ENCODE results near the gene APOA1.

The APOA1 gene

DNA sequence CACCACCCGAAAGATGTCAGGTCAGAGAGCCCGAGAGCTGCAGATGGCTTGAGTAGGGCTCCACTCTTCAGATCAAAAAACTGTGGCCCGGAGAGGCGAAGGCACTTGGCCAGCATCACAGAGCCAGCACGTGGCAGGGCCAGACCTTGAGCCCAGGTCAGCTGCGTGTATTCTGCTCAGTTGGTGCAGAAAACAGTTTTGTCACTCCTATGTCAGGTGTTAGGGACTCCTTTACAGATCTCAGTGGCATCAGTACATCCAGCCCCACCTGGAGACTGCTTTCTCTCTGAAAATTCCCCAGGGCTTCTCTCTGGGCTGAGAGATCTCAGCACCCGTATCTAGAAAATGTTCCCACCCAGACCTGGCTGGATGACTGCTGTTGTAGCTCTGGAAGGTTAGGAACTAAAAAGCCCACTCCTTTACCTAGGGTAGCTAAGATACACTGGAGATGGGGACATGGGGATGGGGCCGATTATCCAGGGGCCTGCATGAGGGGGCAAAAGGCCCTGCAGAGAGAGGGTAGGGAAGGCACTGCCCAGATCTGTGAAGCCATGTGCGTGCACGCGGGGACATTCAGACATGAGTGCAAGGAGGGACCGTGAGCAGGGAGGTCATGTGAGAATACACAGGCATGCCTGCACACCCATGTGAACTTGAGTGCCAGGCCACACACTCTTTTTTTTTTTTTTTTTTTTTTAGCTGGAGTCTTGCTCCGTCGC, 3.4 kb downstream of the APOA1 start:
- TF ChIP-seq GATA2 (IDR thresholded peaks at IDR 0.05; ENCODE audit: low read depth, low read length) = no peak
- TF ChIP-seq GATA3 (IDR thresholded peaks at IDR 0.05; ENCODE audit: low read depth, low read length) = no peak

DNA sequence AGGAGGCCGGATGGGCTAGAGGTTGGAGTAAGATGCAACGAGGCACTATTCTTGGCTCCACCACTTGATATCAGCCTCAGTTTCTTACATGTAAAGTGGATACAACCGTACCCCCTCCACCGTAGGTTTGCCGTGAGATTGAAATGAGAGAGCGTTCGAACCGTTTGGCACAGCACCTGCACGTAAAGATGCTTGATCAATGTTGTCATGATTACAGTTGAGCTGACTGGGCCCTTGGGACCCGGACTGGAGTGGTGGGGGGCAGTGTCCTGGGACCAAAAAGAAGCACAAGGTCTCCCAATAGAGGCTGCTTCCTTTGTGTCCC, 4.0 kb downstream of the APOA1 start:
- no peak for TF ChIP-seq GATA2 (IDR thresholded peaks at IDR 0.05; ENCODE audit: low read depth, low read length)
- no peak for TF ChIP-seq GATA3 (IDR thresholded peaks at IDR 0.05; ENCODE audit: low read depth, low read length)

DNA sequence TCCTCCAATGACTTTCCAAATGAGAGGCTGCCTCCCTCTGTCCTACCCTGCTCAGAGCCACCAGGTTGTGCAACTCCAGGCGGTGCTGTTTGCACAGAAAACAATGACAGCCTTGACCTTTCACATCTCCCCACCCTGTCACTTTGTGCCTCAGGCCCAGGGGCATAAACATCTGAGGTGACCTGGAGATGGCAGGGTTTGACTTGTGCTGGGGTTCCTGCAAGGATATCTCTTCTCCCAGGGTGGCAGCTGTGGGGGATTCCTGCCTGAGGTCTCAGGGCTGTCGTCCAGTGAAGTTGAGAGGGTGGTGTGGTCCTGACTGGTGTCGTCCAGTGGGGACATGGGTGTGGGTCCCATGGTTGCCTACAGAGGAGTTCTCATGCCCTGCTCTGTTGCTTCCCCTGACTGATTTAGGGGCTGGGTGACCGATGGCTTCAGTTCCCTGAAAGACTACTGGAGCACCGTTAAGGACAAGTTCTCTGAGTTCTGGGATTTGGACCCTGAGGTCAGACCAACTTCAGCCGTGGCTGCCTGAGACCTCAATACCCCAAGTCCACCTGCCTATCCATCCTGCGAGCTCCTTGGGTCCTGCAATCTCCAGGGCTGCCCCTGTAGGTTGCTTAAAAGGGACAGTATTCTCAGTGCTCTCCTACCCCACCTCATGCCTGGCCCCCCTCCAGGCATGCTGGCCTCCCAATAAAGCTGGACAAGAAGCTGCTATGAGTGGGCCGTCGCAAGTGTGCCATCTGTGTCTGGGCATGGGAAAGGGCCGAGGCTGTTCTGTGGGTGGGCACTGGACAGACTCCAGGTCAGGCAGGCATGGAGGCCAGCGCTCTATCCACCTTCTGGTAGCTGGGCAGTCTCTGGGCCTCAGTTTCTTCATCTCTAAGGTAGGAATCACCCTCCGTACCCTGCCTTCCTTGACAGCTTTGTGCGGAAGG, 4.8 kb downstream of the APOA1 start:
- TF ChIP-seq GATA2 (IDR thresholded peaks at IDR 0.05; ENCODE audit: low read depth, low read length) = no peak
- TF ChIP-seq GATA3 (IDR thresholded peaks at IDR 0.05; ENCODE audit: low read depth, low read length) = no peak

DNA sequence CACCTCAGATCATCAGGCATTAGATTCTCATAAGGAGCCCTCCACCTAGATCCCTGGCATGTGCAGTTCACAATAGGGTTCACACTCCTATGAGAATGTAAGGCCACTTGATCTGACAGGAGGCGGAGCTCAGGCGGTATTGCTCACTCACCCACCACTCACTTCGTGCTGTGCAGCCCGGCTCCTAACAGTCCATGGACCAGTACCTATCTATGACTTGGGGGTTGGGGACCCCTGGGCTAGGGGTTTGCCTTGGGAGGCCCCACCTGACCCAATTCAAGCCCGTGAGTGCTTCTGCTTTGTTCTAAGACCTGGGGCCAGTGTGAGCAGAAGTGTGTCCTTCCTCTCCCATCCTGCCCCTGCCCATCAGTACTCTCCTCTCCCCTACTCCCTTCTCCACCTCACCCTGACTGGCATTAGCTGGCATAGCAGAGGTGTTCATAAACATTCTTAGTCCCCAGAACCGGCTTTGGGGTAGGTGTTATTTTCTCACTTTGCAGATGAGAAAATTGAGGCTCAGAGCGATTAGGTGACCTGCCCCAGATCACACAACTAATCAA, 5.6 kb downstream of the APOA1 start:
- TF ChIP-seq GATA2 (IDR thresholded peaks at IDR 0.05; ENCODE audit: low read depth, low read length) (no peak), GATA3 (IDR thresholded peaks at IDR 0.05; ENCODE audit: low read depth, low read length) (no peak)

DNA sequence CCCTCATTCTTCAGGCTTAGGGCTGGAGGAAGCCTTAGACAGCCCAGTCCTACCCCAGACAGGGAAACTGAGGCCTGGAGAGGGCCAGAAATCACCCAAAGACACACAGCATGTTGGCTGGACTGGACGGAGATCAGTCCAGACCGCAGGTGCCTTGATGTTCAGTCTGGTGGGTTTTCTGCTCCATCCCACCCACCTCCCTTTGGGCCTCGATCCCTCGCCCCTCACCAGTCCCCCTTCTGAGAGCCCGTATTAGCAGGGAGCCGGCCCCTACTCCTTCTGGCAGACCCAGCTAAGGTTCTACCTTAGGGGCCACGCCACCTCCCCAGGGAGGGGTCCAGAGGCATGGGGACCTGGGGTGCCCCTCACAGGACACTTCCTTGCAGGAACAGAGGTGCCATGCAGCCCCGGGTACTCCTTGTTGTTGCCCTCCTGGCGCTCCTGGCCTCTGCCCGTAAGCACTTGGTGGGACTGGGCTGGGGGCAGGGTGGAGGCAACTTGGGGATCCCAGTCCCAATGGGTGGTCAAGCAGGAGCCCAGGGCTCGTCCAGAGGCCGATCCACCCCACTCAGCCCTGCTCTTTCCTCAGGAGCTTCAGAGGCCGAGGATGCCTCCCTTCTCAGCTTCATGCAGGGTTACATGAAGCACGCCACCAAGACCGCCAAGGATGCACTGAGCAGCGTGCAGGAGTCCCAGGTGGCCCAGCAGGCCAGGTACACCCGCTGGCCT, 7.1 kb downstream of the APOA1 start:
- TF ChIP-seq GATA3 (IDR thresholded peaks at IDR 0.05; ENCODE audit: low read depth, low read length) (no peak), GATA2 (IDR thresholded peaks at IDR 0.05; ENCODE audit: low read depth, low read length) (no peak)

DNA sequence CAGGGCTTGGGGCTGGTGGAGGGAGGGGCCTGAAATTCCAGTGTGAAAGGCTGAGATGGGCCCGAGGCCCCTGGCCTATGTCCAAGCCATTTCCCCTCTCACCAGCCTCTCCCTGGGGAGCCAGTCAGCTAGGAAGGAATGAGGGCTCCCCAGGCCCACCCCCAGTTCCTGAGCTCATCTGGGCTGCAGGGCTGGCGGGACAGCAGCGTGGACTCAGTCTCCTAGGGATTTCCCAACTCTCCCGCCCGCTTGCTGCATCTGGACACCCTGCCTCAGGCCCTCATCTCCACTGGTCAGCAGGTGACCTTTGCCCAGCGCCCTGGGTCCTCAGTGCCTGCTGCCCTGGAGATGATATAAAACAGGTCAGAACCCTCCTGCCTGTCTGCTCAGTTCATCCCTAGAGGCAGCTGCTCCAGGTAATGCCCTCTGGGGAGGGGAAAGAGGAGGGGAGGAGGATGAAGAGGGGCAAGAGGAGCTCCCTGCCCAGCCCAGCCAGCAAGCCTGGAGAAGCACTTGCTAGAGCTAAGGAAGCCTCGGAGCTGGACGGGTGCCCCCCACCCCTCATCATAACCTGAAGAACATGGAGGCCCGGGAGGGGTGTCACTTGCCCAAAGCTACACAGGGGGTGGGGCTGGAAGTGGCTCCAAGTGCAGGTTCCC, 7.8 kb downstream of the APOA1 start, which contains the start of gene APOC3:
Gene APOC3 (plus strand): TSS at position 383 of the 659 bp plus-strand sequence. CDS start 676 bp downstream, outside the sequence.
- TF ChIP-seq GATA3 (IDR thresholded peaks at IDR 0.05; ENCODE audit: low read depth, low read length) = no peak
- TF ChIP-seq GATA2 (IDR thresholded peaks at IDR 0.05; ENCODE audit: low read depth, low read length) = no peak

DNA sequence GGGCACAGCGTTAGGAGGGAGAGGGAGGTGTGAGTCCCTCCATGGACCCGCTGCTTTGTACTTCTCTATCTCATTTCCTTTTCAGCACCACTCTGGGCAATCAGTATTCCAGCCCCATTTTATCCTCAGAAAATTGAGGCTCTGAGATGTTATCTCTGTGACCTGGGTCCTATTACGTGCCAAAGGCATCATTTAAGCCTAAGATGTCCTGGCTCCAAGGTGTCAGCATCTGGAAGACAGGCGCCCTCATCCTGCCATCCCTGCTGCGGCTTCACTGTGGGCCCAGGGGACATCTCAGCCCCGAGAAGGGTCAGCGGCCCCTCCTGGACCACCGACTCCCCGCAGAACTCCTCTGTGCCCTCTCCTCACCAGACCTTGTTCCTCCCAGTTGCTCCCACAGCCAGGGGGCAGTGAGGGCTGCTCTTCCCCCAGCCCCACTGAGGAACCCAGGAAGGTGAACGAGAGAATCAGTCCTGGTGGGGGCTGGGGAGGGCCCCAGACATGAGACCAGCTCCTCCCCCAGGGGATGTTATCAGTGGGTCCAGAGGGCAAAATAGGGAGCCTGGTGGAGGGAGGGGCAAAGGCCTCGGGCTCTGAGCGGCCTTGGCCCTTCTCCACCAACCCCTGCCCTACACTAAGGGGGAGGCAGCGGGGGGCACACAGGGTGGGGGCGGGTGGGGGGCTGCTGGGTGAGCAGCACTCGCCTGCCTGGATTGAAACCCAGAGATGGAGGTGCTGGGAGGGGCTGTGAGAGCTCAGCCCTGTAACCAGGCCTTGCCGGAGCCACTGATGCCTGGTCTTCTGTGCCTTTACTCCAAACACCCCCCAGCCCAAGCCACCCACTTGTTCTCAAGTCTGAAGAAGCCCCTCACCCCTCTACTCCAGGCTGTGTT, 8.5 kb downstream of the APOA1 start:
- TF ChIP-seq GATA3 (IDR thresholded peaks at IDR 0.05; ENCODE audit: low read depth, low read length) (no peak), GATA2 (IDR thresholded peaks at IDR 0.05; ENCODE audit: low read depth, low read length) (peak; percentile 88)

DNA sequence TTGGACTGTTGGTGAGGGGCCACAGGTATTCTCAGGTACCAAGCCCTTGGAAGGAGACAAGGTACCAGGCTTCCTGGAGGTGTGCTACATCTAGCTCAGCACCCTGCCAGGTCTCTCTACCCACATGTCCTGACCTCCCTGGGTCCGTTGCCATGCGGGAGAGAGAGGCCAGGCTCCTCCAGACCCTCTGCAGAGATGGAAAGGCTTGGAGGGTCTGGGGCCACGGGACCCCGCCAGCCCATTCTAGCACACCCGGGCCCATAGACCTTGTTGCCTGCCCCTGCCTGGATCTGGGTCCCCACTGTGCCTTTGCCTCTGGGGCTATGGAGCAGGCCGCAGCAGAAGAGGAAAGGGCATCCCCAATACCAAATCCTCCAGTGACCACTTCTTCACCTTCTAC, 10.0 kb downstream of the APOA1 start:
- TF ChIP-seq GATA2 (IDR thresholded peaks at IDR 0.05; ENCODE audit: low read depth, low read length) (no peak), GATA3 (IDR thresholded peaks at IDR 0.05; ENCODE audit: low read depth, low read length) (no peak)

DNA sequence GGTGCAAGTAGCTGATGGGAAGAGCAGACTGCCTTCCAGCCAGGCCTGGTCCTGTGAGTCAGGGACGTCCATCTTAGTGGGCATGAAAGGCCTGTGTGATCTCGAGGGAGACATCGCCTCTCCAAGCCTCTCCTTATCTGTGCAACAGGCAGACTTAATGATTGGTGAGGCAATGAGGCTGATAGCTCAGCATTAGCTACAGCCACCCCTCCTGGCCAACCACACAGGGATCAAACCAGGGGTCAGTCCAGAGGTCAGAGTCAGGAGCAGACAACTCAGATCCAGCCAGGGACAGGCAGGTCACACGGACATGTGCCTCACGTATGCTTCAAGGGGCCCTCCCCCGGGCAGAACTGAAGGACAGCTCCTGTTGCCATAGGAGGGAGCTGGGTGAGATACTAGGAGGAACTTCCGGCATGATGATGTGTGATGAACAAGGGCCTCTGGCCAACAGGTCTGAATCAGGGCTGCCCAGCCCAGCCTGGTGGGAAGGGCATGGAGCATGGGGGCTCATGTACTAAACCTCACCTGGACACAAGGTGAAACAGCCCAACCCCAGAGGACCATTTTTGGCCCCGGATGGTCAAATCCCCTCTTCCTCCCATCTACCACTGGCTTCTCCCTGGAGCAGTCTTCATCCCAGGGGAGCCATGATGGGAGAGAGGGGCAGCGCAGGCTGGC, 10.5 kb downstream of the APOA1 start:
- no peak for TF ChIP-seq GATA3 (IDR thresholded peaks at IDR 0.05; ENCODE audit: low read depth, low read length)
- no peak for TF ChIP-seq GATA2 (IDR thresholded peaks at IDR 0.05; ENCODE audit: low read depth, low read length)

DNA sequence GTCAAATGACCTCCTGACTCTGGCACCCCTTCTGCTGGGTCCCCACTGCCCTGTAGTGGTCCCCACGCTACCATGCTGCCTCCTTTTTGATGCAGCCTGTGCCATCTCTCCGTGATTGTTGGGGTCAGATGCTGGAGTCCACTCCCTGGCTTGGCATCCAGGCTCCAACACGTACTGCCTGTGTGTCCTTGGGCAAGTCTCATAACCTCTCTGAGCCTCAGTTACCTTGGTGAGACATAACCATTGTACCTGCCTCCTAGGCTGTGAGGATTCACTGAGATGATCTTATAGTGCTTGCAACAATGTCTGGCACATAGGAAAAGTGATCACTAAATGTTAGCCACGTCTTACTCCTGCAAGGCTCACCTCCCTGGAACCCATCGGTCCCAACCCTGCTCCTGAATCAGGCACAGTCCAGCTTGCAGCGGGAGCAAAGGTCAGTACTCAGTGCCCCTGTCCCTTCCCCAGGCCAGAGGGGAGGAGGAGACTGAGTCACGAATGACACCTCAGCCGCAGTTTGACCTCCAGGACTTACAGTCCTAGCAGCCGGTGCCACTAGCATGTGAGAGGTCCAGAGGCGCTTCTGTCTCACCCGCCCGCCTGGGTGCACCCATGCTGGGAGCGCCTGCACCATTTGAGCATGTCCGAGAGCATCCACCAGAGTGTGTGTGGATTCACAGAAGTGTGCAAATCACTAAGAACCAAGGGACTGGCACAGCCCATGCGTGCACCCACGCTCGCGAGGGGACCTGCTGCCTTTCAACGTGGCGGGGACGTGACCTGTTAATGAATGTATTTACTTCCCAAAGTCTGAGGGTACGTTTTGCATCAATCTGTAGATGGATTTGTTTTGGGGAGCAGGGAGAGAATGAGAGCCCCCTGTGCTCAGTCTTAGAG, 11.3 kb downstream of the APOA1 start:
- TF ChIP-seq GATA3 (IDR thresholded peaks at IDR 0.05; ENCODE audit: low read depth, low read length) (no peak), GATA2 (IDR thresholded peaks at IDR 0.05; ENCODE audit: low read depth, low read length) (no peak)

DNA sequence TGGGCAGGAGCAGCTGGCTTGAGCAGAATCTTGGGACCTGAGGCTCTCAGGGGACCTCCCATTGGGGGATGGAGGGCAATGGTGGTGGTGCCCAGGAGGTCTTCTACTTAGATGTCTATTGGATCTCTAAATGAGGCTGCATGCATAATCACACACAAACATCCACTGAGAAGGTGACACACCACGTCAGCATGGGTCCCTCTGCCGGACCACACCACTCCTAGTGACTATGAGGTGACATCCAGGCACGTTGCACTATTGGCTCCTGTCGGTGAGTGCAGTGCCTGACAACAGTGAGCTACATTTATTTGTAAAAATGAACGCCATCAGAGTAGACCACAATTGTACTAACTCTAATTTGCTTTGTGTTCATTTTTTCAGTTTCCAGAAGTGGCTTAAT, 12.0 kb downstream of the APOA1 start:
- TF ChIP-seq GATA3 (IDR thresholded peaks at IDR 0.05; ENCODE audit: low read depth, low read length) = no peak
